NB4 (cell line): ENCODE measurements around the gene CGB1.
A peak's percentile ranks its signal among the peaks of the same experiment; 100 is the strongest.
"Not testable (repeated sequence)": the region's sequence is repeated elsewhere in the genome, so short reads cannot be mapped to it uniquely, and the experiment has no call there.

Experiments used
- DNase-seq: peaks from one replicate; pipeline ENCODE4 v3.0.0; 2010; ENCODE audit warnings: low read depth
- H3K4me3 ChIP-seq: one replicate; pipeline ENCODE4 v1.5.1; 2011; ENCODE audit warnings: mild to moderate bottlenecking, low read depth, low read length, moderate library complexity
- MYC ChIP-seq: IDR thresholded peaks from 2 replicates; pipeline ENCODE4 v1.6.1; 2011; ENCODE audit warnings: low read depth, low read length
- POLR2A ChIP-seq: IDR thresholded peaks from 2 replicates; pipeline ENCODE4 v1.6.1; 2011; ENCODE audit warnings: mild to moderate bottlenecking; ENCODE audit not compliant: insufficient read length; ENCODE audit errors: extremely low read depth
- TF ChIP-seq, protein P1 (sequence below): IDR thresholded peaks from 2 replicates; pipeline ENCODE4 v1.6.1; 2011; ENCODE audit warnings: low read depth, low read length
- TF ChIP-seq, protein P2 (sequence below): IDR thresholded peaks from one replicate; pipeline ENCODE4 v1.5.1; 2012; ENCODE audit warnings: low read depth, low read length

The CGB1 gene

DNA sequence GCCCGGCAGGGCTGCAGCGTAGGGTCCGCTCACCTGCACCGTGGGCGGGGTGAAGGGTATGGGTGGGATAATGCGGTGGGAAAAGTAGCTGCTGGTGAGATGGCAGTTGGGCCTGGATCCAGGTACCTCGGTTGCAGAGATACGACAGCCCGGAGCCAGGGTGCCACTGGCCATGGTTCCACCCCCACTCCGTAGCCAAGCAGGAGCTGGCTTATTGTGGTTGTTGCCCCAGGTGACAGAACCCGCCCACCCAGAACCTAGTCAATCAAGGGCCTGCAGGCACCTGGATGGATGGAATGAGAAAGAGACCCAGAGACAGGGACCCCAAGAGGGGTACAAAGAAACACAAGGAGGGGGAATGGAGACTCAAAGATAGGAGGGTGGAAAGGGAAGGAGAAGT lies 16.4 kb downstream of the CGB1 start:
- no peak for DNase-seq
- no peak overlapping the region for H3K4me3 ChIP-seq
- TF ChIP-seq POLR2A (no peak), MYC (no peak)
- TF ChIP-seq, protein P1, sequence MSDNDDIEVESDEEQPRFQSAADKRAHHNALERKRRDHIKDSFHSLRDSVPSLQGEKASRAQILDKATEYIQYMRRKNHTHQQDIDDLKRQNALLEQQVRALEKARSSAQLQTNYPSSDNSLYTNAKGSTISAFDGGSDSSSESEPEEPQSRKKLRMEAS: no peak
- TF ChIP-seq, protein P2, sequence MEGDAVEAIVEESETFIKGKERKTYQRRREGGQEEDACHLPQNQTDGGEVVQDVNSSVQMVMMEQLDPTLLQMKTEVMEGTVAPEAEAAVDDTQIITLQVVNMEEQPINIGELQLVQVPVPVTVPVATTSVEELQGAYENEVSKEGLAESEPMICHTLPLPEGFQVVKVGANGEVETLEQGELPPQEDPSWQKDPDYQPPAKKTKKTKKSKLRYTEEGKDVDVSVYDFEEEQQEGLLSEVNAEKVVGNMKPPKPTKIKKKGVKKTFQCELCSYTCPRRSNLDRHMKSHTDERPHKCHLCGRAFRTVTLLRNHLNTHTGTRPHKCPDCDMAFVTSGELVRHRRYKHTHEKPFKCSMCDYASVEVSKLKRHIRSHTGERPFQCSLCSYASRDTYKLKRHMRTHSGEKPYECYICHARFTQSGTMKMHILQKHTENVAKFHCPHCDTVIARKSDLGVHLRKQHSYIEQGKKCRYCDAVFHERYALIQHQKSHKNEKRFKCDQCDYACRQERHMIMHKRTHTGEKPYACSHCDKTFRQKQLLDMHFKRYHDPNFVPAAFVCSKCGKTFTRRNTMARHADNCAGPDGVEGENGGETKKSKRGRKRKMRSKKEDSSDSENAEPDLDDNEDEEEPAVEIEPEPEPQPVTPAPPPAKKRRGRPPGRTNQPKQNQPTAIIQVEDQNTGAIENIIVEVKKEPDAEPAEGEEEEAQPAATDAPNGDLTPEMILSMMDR: no peak

DNA sequence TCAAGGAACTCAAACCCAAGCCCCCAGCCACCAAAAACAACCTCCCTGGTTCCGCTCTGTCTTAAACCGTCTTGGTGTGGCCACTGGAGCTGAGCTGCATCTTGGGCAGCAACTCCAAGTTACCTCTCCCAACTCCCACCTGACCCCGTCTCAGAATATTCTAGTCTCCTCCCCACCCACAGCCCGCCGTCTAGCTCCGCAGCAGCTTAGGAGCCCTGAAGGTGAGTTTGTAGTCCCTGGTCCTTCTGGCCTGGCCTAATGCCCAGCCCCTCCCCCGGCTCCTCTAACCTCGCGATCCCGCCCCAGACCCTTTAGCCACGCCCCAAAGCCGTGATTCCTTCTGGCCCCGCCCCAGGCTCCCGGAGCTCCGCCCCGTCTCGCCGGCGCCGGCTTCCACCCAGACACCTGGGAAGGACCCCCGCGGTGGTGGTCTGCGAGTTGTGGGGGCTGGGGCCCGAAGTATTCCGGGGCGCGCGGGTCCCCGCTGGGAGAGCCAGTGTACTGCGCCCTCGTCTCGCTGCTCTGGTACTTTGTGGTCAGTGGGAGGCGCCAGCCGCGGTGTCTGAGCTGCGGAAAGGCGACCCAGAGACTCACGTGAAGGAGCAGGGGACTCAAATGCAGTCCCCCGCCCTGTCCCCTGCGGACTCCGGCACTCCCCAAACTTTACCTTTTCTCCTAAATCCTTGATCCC lies 17.3 kb downstream of the CGB1 start:
- DNase-seq: peak; percentile 46
- no peak for TF ChIP-seq POLR2A
- TF ChIP-seq MYC: no peak
- TF ChIP-seq, protein P1: no peak
- TF ChIP-seq, protein P2: no peak
- H3K4me3 ChIP-seq: no peak overlapping the region

DNA sequence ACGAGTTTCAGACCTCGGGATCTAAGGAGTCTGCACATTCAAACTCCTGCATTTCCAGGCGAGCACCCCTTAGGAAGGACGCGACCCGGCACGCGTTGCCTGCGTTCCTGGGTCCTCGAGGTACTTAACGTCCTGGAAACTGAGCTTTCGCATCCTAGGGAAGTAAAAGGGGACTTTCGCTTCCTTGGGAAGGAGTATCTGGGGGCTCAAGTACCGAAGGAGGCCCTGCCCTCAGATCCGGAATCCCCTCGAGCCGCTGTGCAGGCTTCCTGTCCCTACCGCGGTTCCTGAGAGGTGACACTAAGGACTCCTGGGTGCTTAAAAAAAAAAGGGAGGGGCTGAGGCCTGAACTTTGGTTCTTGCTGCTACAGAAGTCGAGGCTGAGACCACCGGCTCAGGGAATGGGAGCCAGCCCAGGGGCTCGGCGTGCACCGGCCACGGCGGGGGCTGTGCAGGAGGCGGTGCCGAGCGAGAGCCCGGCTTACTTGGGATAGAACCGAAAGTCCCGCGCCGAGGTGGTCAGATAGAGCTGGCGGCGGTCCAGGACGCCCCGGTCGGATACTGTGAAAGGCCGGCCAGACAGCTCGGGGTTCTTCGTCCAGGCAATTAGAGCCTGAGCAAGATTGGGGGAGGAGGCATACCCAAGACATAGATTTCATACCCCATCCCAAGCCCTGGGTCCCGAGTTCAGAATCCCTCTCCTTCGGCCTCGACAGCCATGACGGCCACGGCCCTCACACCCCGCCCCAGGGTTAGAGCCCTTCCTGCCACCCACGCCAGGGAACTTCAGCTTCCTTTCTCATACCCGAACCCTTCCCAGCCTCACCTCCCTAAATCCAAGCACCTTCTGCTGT lies 18.1 kb downstream of the CGB1 start:
- not testable (repeated sequence) for H3K4me3 ChIP-seq, DNase-seq

DNA sequence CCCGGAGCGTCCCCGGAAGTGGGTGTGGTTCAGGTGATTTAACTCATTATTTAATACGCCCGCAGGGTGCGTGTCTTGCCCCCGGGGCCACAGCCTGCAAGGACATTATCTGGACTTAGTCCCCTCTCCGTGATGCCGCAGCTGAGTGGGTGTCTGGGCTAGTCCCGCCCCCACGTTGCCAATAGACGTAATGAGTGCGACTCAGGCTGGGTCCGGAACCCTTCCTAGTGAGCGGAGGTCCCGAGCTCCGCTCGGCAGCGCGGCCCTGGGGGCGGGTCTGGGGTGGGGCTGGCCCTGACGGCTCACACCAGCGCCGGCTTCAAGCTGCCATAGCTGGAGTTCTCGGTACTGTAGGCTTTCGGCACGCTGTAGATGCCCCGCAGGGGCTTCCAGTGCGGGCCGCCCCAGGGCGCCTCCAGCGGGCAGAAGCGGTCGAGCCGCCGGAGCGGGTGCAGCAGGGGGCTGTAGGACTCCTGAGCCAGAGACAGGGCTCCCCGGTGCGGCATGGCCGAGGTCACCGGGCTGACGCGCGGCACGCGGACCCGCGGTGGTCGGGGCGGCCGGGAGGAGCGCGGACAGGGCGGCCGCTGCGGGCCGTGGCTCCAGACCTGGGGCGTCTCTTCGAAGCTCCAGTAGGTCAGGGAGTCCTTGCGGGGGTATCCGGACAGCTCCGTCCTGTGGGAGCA lies 18.9 kb downstream of the CGB1 start:
- peak; percentile 81 for DNase-seq
- TF ChIP-seq, protein P2: peak; percentile 45
- no peak for TF ChIP-seq POLR2A
- TF ChIP-seq MYC: no peak
- H3K4me3 ChIP-seq: no peak overlapping the region

DNA sequence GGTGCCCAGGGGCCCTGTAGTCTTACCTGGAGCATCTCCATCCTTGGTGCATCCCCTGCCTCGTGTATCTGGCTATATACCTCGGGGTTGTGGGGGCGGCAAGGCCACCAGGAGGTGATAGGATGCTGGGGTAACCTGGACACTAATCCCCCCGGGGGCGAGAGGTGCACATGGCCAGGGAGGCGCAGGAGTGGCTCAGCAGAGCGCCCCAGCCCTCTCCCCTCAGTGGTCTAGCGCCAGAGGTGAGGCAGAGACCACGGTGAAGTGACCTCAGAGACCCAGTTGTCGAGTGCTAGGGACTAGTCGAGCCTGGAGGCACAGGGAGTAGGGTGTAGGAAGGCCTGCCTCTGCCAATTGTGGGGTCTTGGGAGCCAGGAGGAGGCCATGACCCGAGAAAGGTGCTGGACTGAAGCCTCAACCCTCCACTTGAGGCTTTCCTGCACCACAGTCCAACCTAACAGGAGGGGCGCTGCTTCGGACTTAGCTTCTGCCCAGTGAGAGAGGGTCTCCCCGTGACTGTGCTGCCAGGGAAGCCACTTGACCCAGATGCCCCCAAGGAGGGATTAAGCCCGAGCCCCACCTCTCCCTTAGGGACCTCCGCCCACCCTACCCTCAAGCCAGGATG lies 19.5 kb downstream of the CGB1 start, which contains the start of gene LHB:
TSS of gene LHB (minus strand) at position 51 of the 625 bp plus-strand sequence. CDS start at position 41, 10 bp downstream.
- no peak for DNase-seq
- no peak within 1 kb of the TSS for H3K4me3 ChIP-seq
- TF ChIP-seq MYC (no peak), POLR2A (no peak)
- TF ChIP-seq, protein P1: no peak
- TF ChIP-seq, protein P2: no peak
